Measurements from ENCODE around the gene GLDN. TPM values are rescaled to one million over a fixed set of nuclear protein-coding genes. Genes with fewer than 3 reads are reported as not detected.

GLDN gene
- total and polyA plus RNA-seq, 8 donors, result 0.23 to 16.8 (median 0.68) TPM; not detected in 2

DNA sequence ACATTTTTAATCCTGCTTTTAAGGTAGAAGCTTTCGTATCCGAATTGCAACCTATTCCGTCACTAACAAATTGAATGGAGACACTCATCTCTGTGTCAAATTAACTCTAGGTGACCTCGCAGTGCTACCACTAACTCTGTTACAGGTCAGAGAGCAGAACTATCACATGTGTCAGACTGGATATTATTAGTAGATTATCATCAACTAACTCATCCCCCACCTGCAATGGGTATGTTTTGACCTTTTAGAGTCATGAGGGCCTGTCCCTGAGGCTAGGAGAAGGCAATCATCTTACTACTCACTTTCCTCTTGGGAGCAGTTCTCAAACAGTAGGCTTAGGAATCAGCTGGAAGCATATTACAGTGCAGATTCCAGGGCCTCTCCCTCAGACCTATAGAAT lies 2.0 kb downstream of the GLDN start:
- no peak for FAIRE-seq
- DNase-seq, result no peak
- no peak for ATAC-seq
- intact Hi-C loops (cut with DNase I), result loop anchor here in 1 of 3 donors (5.0 kb wide), 1 partner anchor 49 kb away; no protein-coding TSS in a partner anchor
- Histone ChIP-seq H3K4me1 (no peaks in the 10 kb centered on the region), H3K9me3 (no peaks in the 10 kb centered on the region), H3K27ac (no peak overlapping the region), H3K36me3 (no peaks in the 10 kb centered on the region), H3K27me3 (peaks cover 0 to 4% (median 0%) of the 10 kb centered on the region in 4 donors), H3K4me3 (no peak overlapping the region)
- no peak for TF ChIP-seq CTCF (IDR thresholded peaks at IDR 0.05)
- WGBS, 2 donors, result 94 to 96% methylated on average over 4 of the region's 4 CpGs

DNA sequence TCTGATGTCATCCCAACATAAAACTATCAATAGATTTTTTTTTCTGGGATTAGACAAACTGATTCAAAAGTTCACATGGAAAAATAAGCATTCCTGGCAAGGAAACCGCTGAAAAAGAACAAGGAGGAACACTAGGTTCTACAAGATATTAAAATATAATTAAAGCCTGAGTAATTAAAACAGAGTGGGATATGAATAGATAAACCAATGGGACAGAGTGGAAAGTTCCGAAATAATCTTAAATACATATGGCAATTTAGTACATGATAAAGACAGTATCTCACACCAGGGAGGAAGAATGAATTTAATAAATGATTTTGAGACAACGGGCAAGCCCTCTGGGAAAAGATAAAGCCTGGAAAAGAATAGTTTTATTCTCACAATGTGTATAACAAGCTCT lies 4.7 kb downstream of the GLDN start:
- no peak overlapping the region for H3K4me3 ChIP-seq
- H3K27ac ChIP-seq, result no peak overlapping the region
- intact Hi-C loops (cut with DNase I), result no loop called here
- H3K27me3 ChIP-seq, result peaks cover 0 to 4% (median 0%) of the 10 kb centered on the region in 4 donors
- TF ChIP-seq CTCF (IDR thresholded peaks at IDR 0.05), result no peak
- WGBS, 2 donors, result 67 to 76% methylated on average over 3 of the region's 3 CpGs
- FAIRE-seq (no peak), ATAC-seq (no peak), DNase-seq (no peak)
- no peaks in the 10 kb centered on the region for H3K4me1 ChIP-seq
- H3K36me3 ChIP-seq, result no peaks in the 10 kb centered on the region
- H3K9me3 ChIP-seq, result no peaks in the 10 kb centered on the region

DNA sequence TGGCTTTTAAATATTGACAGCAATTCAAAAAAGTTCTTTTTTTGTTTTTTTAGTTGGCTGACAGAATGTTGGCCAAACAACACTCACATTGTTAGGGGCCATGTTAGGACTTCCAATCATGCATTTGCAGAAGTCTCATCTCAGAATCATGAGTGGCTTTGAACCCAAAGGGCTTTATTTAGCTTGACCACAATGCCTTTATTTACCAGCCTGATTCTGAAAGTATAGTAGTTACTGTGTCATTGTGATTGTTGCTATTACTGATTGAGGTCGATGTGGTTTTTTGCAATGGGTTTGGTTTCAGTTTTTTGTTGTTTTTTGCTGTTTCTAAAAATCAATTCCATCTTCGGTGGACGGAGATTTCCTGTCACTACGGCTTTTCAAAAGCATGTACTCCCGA lies 7.2 kb downstream of the GLDN start:
- FAIRE-seq, result no peak
- WGBS, 2 donors, result 64 to 68% methylated on average over 5 of the region's 5 CpGs

GRCh38 chr15:51349156-51349844 lies 7.8 kb downstream of the GLDN start:
- Histone ChIP-seq H3K4me1 (peaks cover 0 to 6% (median 3%) of the 10 kb centered on the region in 3 donors), H3K9me3 (no peaks in the 10 kb centered on the region), H3K27me3 (no peaks in the 10 kb centered on the region), H3K4me3 (no peak overlapping the region), H3K27ac (no peak overlapping the region), H3K36me3 (no peaks in the 10 kb centered on the region)
- intact Hi-C loops (cut with DNase I), result no loop called here
- 48 to 66% methylated on average over 4 of the region's 4 CpGs for WGBS, 2 donors
- ATAC-seq (peak in 3 of 4 donors; percentile 37 to 51 (median 39)), FAIRE-seq (no peak), DNase-seq (no peak)
- TF ChIP-seq CTCF (IDR thresholded peaks at IDR 0.05), result no peak

More for the DNA sequence above, 7.2 kb downstream of the GLDN start:
- Histone ChIP-seq H3K27ac (no peak overlapping the region), H3K36me3 (no peaks in the 10 kb centered on the region), H3K27me3 (no peaks in the 10 kb centered on the region), H3K4me3 (no peak overlapping the region), H3K4me1 (peaks cover 0 to 6% (median 3%) of the 10 kb centered on the region in 3 donors), H3K9me3 (no peaks in the 10 kb centered on the region)
- ATAC-seq (peak in 1 of 4 donors; percentile 17), DNase-seq (no peak)
- no peak for TF ChIP-seq CTCF (IDR thresholded peaks at IDR 0.05)
- intact Hi-C loops (cut with DNase I), result no loop called here

- TF ChIP-seq CTCF (IDR thresholded peaks at IDR 0.05), result no peak
- Histone ChIP-seq H3K9me3 (no peaks in the 10 kb centered on the region), H3K27me3 (no peaks in the 10 kb centered on the region), H3K4me3 (no peak overlapping the region), H3K36me3 (no peaks in the 10 kb centered on the region), H3K4me1 (peaks cover 0 to 6% (median 3%) of the 10 kb centered on the region in 3 donors), H3K27ac (no peak overlapping the region)
- WGBS, 2 donors, result 96 to 99% methylated on average over 3 of the region's 3 CpGs
- intact Hi-C loops (cut with DNase I), result no loop called here
- FAIRE-seq (no peak), ATAC-seq (no peak), DNase-seq (no peak)
These were observed 9.3 kb downstream of the GLDN start for GRCh38 chr15:51350723-51351122.

All from pancreas (tissue), 10 donors.